Activated B cell treated with CpG ODN at 0.5 μM for 24 hours (primary cell): ENCODE results near the gene MRPL55. TPM values are rescaled to one million over a fixed set of nuclear protein-coding genes. Genes with fewer than 3 reads are reported as not detected.

ENCODE experiments used
- ATAC-seq: fragments of 200-7000 bp; cut with Tn5 transposase; one replicate; pipeline ENCODE4 v1.10.0; 2021; ENCODE audit warnings: low read depth, mild to moderate bottlenecking, moderate library complexity
- CTCF ChIA-PET: fragments of 350-600 bp; sonication (Branson Sonifier 250); formaldehyde crosslinking; loops from one replicate; lab custom pipeline; 2021; ENCODE audit warnings: antibody characterized with exemption; lab: Charles Lee
- POLR2A ChIA-PET: fragments of 350-600 bp; sonication (Branson Sonifier 250); formaldehyde crosslinking; loops from one replicate; lab custom pipeline; 2021; ENCODE audit warnings: antibody characterized with exemption; lab: Charles Lee
- DNase-seq: peaks from one replicate; pipeline ENCODE4 v3.0.0; 2022
- H3K27ac Mint-ChIP-seq: one replicate; pipeline ENCODE4 v1.8.0; 2020; ENCODE audit warnings: mixed read lengths
- H3K27me3 Mint-ChIP-seq: one replicate; pipeline ENCODE4 v1.8.0; 2021; ENCODE audit warnings: mixed read lengths
- H3K36me3 Mint-ChIP-seq: one replicate; pipeline ENCODE4 v1.8.0; 2021; ENCODE audit warnings: low read depth, mixed read lengths
- H3K4me1 Mint-ChIP-seq: one replicate; pipeline ENCODE4 v1.8.0; 2021; ENCODE audit warnings: mixed read lengths
- H3K4me3 Mint-ChIP-seq: one replicate; pipeline ENCODE4 v1.8.0; 2020; ENCODE audit warnings: mild to moderate bottlenecking, mixed read lengths
- H3K9me3 Mint-ChIP-seq: one replicate; pipeline ENCODE4 v1.8.0; 2020; ENCODE audit warnings: mixed read lengths
- CTCF ChIP-seq: fragments of 200-600 bp; IDR thresholded peaks from one replicate; pipeline ENCODE4 v1.8.0; 2022; ENCODE audit warnings: antibody characterized with exemption, mild to moderate bottlenecking
- intact Hi-C: fragments of 100-400 bp; cut with micrococcal nuclease; formaldehyde crosslinking; loops from one replicate; pipeline ENCODE4 v1.15.1; 2024
- total RNA-seq: library from RNA; stranded (reverse); gene quantifications from 2 replicates; pipeline ENCODE4 v1.2.3, GENCODE V29; 2022

The MRPL55 gene
- total RNA-seq, 1 donor from 2014 or later, result 34.0 TPM

DNA sequence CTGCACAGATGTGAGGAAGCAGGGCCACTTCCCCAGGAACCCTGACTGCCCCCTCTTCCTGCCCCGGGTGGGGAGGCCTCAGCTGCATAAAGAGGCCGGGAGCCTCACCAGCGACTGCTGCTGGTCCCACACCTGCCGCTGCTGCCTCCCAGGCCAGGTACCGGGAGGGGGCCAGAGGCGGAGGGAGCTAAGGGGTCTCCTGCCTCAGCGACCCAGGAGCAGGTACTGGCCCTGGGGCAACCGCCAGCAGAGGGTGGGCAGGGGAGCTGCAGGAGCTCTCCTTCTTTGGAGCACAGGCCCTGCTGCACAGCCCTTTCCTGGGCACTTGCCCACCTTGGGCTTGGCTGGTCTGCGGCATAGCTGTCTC lies 47.4 kb upstream of the MRPL55 start:
- Mint-ChIP-seq H3K27me3 (no peaks in the 10 kb centered on the region), H3K36me3 (no peaks in the 10 kb centered on the region), H3K4me1 (peaks cover 2% of the 10 kb centered on the region), H3K4me3 (no peak overlapping the region), H3K9me3 (no peaks in the 10 kb centered on the region), H3K27ac (no peak overlapping the region)
- CTCF ChIA-PET, result no interaction called here
- intact Hi-C loops, result no loop called here
- DNase-seq (no peak), ATAC-seq (no peak)
- POLR2A ChIA-PET, result no interaction called here
- TF ChIP-seq CTCF, result no peak

GRCh38 chr1:228155596-228156514 lies 46.8 kb upstream of the MRPL55 start:
- intact Hi-C loops, result no loop called here
- DNase-seq, result no peak
- no peak for TF ChIP-seq CTCF
- Mint-ChIP-seq H3K4me1 (peaks cover 2% of the 10 kb centered on the region), H3K4me3 (no peak overlapping the region), H3K27me3 (no peaks in the 10 kb centered on the region), H3K9me3 (no peaks in the 10 kb centered on the region), H3K36me3 (no peaks in the 10 kb centered on the region), H3K27ac (no peak overlapping the region)
- no peak for ATAC-seq
- ChIA-PET CTCF (no interaction called here), POLR2A (no interaction called here)

- intact Hi-C loops, result no loop called here
- ChIA-PET POLR2A (no interaction called here), CTCF (no interaction called here)
- TF ChIP-seq CTCF, result no peak
- H3K36me3 Mint-ChIP-seq, result no peaks in the 10 kb centered on the region
- DNase-seq (no peak), ATAC-seq (no peak)
- H3K27me3 Mint-ChIP-seq, result no peaks in the 10 kb centered on the region
- H3K9me3 Mint-ChIP-seq, result no peaks in the 10 kb centered on the region
- peaks cover 2% of the 10 kb centered on the region for H3K4me1 Mint-ChIP-seq
- H3K4me3 Mint-ChIP-seq, result no peak overlapping the region
- no peak overlapping the region for H3K27ac Mint-ChIP-seq
Observed at GRCh38 chr1:228154670-228155571, 45.8 kb upstream of the MRPL55 start.

DNA sequence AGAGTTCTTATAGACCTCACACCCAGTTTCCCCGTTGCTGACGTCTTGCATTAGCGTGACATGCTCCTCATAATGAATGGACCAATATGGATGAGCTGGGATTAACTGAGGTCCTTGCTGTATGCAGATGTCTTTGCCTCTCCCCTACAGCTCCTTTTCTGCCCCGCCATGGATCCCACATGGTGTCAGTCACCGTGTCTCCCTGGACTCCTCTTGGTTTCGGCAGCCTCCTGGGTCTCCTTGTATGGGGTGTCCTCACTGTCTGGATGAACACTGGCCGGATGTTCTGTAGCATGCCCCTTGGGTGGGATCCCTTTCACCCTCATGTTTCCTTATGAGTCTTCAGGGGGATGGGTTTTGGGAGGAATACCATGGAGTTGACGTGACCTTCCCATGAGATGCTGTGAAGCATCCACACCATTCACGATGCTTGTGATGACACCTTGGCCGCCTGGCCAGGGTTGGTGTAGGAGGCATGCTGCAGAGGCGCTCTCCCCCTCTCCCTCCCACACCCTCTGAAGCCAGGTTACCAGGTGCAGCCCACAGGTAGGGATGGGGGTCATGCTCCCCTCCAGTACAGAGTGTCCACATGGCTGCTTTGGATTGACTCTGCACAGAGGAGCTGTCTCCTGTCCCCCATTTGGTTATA lies 45.0 kb upstream of the MRPL55 start:
- ChIA-PET POLR2A (interaction anchor here (1.7 kb wide), 1 partner anchor 11 kb away, joined by 9 read pairs; the partner anchor contains the start of gene IBA57), CTCF (no interaction called here)
- intact Hi-C loops, result no loop called here
- Mint-ChIP-seq H3K9me3 (no peaks in the 10 kb centered on the region), H3K27me3 (no peaks in the 10 kb centered on the region), H3K27ac (no peak overlapping the region), H3K4me3 (no peak overlapping the region), H3K36me3 (no peaks in the 10 kb centered on the region), H3K4me1 (peaks cover 2% of the 10 kb centered on the region)
- DNase-seq (no peak), ATAC-seq (no peak)
- TF ChIP-seq CTCF, result no peak
